GM23248 (cell line): Measurements from ENCODE around the gene EML3.

Source experiments
- EZH2 ChIP-seq: fragments of 200-600 bp; sonication (generic); IDR thresholded peaks from 2 replicates; pipeline ENCODE4 v1.6.1; 2018; ENCODE audit warnings: antibody characterized with exemption, mild to moderate bottlenecking; ENCODE audit not compliant: insufficient read depth, poor library complexity, severe bottlenecking
- EZH2phosphoT487 ChIP-seq: fragments of 200-600 bp; sonication (generic); IDR thresholded peaks from 2 replicates; pipeline ENCODE4 v1.6.1; 2018; ENCODE audit warnings: antibody characterized with exemption, moderate library complexity, mild to moderate bottlenecking, low read depth; ENCODE audit not compliant: insufficient read depth

GRCh38 chr11:62648967-62649364 lies 36.4 kb upstream of the EML3 start:
- TF ChIP-seq EZH2phosphoT487: no peak
- no peak for TF ChIP-seq EZH2
